HG03457 (cell line): ENCODE data around the gene IGLL5.

Source experiments
- ATAC-seq: cut with Tn5 transposase; IDR thresholded peaks from one replicate; pipeline ENCODE4 v1.9.1; 2021; ENCODE audit warnings: moderate number of reproducible peaks; ENCODE audit not compliant: unreplicated experiment

IGLL5 gene

GRCh38 chr22:22883090-22883727 lies 4.4 kb upstream of the IGLL5 start:
- no peak for ATAC-seq

- ATAC-seq, result no peak
Observed at GRCh38 chr22:22884010-22884887, 3.4 kb upstream of the IGLL5 start.

GRCh38 chr22:22884888-22885840 lies 2.5 kb upstream of the IGLL5 start:
- ATAC-seq, result peak; percentile 64

- ATAC-seq, result no peak
Observed at GRCh38 chr22:22886546-22886945, 1.1 kb upstream of the IGLL5 start.

- ATAC-seq, result no peak
Observed at GRCh38 chr22:22888571-22889353, 1.1 kb downstream of the IGLL5 start.

GRCh38 chr22:22890085-22890484 lies 2.5 kb downstream of the IGLL5 start:
- ATAC-seq, result no peak

GRCh38 chr22:22891139-22891621 lies 3.6 kb downstream of the IGLL5 start:
- no peak for ATAC-seq

- ATAC-seq, result no peak
Observed at GRCh38 chr22:22892096-22893052, 4.8 kb downstream of the IGLL5 start.

- ATAC-seq, result no peak
Observed at GRCh38 chr22:22893077-22893805, 5.6 kb downstream of the IGLL5 start.

GRCh38 chr22:22893891-22894739 lies 6.5 kb downstream of the IGLL5 start:
- no peak for ATAC-seq

GRCh38 chr22:22894740-22895731 lies 7.4 kb downstream of the IGLL5 start:
- ATAC-seq, result no peak

- ATAC-seq, result no peak
Observed at GRCh38 chr22:22895776-22896445, 8.3 kb downstream of the IGLL5 start.

- no peak for ATAC-seq
Observed at GRCh38 chr22:22896601-22897000, 9.0 kb downstream of the IGLL5 start.

GRCh38 chr22:22897091-22897490 lies 9.5 kb downstream of the IGLL5 start:
- no peak for ATAC-seq

GRCh38 chr22:22897947-22898346 lies 10.3 kb downstream of the IGLL5 start:
- ATAC-seq, result no peak
